Measurements from ENCODE around the gene DNAJB4.

DNA sequence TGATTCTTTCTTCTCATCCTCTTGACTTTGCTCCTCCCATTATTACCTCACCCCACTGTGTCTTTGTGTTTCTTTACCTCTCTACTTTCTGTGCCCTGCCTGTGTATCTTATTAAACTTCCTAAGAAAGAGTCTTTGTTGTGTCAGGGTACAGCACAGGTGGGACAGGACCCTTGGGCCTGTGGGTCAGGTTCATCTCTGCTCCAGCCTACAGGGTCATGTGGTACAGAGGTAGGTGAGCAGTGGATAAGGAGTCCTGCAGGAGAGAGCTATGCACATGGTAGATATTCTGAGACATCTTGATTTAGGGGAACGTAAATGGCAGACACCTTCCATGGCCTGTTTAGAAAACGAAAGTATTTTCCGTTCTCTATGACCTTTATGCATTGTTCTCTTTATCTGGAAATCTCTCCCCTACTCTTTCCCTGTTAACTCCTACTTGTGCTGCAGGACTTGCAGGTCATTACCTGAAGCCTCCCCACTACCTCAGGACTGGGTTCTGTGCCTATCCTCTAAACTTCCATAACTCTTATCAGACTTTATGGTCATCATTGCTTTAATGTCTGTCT is 50.9 kb downstream of the DNAJB4 start:
- TF ChIP-seq, protein P1, sequence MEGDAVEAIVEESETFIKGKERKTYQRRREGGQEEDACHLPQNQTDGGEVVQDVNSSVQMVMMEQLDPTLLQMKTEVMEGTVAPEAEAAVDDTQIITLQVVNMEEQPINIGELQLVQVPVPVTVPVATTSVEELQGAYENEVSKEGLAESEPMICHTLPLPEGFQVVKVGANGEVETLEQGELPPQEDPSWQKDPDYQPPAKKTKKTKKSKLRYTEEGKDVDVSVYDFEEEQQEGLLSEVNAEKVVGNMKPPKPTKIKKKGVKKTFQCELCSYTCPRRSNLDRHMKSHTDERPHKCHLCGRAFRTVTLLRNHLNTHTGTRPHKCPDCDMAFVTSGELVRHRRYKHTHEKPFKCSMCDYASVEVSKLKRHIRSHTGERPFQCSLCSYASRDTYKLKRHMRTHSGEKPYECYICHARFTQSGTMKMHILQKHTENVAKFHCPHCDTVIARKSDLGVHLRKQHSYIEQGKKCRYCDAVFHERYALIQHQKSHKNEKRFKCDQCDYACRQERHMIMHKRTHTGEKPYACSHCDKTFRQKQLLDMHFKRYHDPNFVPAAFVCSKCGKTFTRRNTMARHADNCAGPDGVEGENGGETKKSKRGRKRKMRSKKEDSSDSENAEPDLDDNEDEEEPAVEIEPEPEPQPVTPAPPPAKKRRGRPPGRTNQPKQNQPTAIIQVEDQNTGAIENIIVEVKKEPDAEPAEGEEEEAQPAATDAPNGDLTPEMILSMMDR (IDR thresholded peaks at IDR 0.05; ENCODE audit: poor library complexity): no peak
- TF ChIP-seq EZH2phosphoT487 (IDR thresholded peaks at IDR 0.05; ENCODE audit: low read depth, severe bottlenecking, unreplicated experiment) (no peak), EZH2 (IDR thresholded peaks at IDR 0.05; ENCODE audit: borderline replicate concordance) (no peak)
